HepG2 (cell line): ENCODE data around the gene POGLUT2. TPM values are rescaled to one million over a fixed set of nuclear protein-coding genes. Genes with fewer than 3 reads are reported as not detected.

ENCODE experiments used
- ELF3 ChIP-seq: IDR thresholded peaks from 2 replicates; pipeline ENCODE4 v1.6.1; 2016; ENCODE audit warnings: missing genetic modification reagents, missing compliant biosample characterization
- FIP1L1 ChIP-seq: fragments of 200-400 bp; formaldehyde crosslinking; IDR thresholded peaks from 2 replicates; pipeline ENCODE4 v1.6.1; 2018; ENCODE audit warnings: low read depth, mild to moderate bottlenecking, low read length, moderate library complexity, borderline replicate concordance; ENCODE audit not compliant: insufficient read depth
- FOXO1 ChIP-seq: sonication (generic); formaldehyde crosslinking; IDR thresholded peaks from 2 replicates; pipeline ENCODE4 v1.4.0; 2020; ENCODE audit warnings: missing genetic modification reagents
- HMGA1 ChIP-seq: sonication (generic); formaldehyde crosslinking; conservative IDR thresholded peaks from 2 replicates; pipeline ENCODE4 v1.4.0; 2020; ENCODE audit warnings: missing genetic modification reagents
- HNRNPUL1 ChIP-seq: fragments of 200-400 bp; formaldehyde crosslinking; IDR thresholded peaks from 2 replicates; pipeline ENCODE4 v1.6.1; 2017; ENCODE audit warnings: low read depth, mild to moderate bottlenecking, low read length, moderate library complexity
- HOXA3 ChIP-seq: sonication (generic); formaldehyde crosslinking; IDR thresholded peaks from 2 replicates; pipeline ENCODE4 v1.5.0; 2020; ENCODE audit warnings: missing genetic modification reagents
- HOXD1 ChIP-seq: sonication (generic); formaldehyde crosslinking; IDR thresholded peaks from 2 replicates; pipeline ENCODE4 v1.5.0; 2020; ENCODE audit warnings: missing genetic modification reagents
- MLLT10 ChIP-seq: sonication (generic); formaldehyde crosslinking; IDR thresholded peaks from 2 replicates; pipeline ENCODE4 v1.4.0; 2020; ENCODE audit warnings: missing genetic modification reagents
- NFRKB ChIP-seq: fragments of 450-650 bp; IDR thresholded peaks from 2 replicates; pipeline ENCODE4 v1.6.1; 2017
- NPAS2 ChIP-seq: sonication (generic); formaldehyde crosslinking; IDR thresholded peaks from 2 replicates; pipeline ENCODE4 v1.8.0; 2022; ENCODE audit warnings: mild to moderate bottlenecking, missing genetic modification reagents, borderline replicate concordance
- POLR2G ChIP-seq: fragments of 200-400 bp; formaldehyde crosslinking; IDR thresholded peaks from 2 replicates; pipeline ENCODE4 v1.6.1; 2018; ENCODE audit warnings: mild to moderate bottlenecking, low read depth, low read length, moderate library complexity
- RCOR2 ChIP-seq: IDR thresholded peaks from 2 replicates; pipeline ENCODE4 v1.6.1; 2016; ENCODE audit warnings: missing biosample characterization, missing genetic modification reagents
- RFXAP ChIP-seq: sonication (generic); formaldehyde crosslinking; IDR thresholded peaks from 2 replicates; pipeline ENCODE4 v1.4.0; 2020; ENCODE audit warnings: missing genetic modification reagents, borderline replicate concordance
- TARDBP ChIP-seq: sonication (generic); formaldehyde crosslinking; IDR thresholded peaks from 2 replicates; pipeline ENCODE4 v1.8.0; 2022; ENCODE audit warnings: mild to moderate bottlenecking, missing genetic modification reagents
- ZNF136 ChIP-seq: sonication (generic); formaldehyde crosslinking; IDR thresholded peaks from 2 replicates; pipeline ENCODE4 v1.8.1; 2022; ENCODE audit warnings: low read depth, mild to moderate bottlenecking, moderate library complexity, missing genetic modification reagents
- ZNF766 ChIP-seq: sonication (generic); formaldehyde crosslinking; IDR thresholded peaks from 2 replicates; pipeline ENCODE4 v1.5.0; 2020; ENCODE audit warnings: missing genetic modification reagents, borderline replicate concordance
- ZNF788 ChIP-seq: sonication (generic); formaldehyde crosslinking; IDR thresholded peaks from 2 replicates; pipeline ENCODE4 v1.5.0; 2020; ENCODE audit warnings: mild to moderate bottlenecking, missing genetic modification reagents, borderline replicate concordance
- ZNF883 ChIP-seq: sonication (generic); formaldehyde crosslinking; IDR thresholded peaks from 2 replicates; pipeline ENCODE4 v1.5.1; 2020; ENCODE audit warnings: mild to moderate bottlenecking, missing genetic modification reagents; ENCODE audit errors: not compliant biosample characterization
- polyA plus RNA-seq, 8 experiments: library from polyadenylated mRNA; depleted of rRNA in 3 of 8; stranded (reverse) in 7 of 8; unstranded in 1 of 8; fragments of >200 nt; fragmentation: Illumina TruSeq in 4 of 8; extraction: Trizol in 4 of 8; gene quantifications; 2 replicates each; pipeline versions ENCODE4 v1.2.1 to v1.2.3, GENCODE V29; 2011 to 2016; ENCODE audit warnings: low read depth in 4 of 8, missing spikeins in 1 of 8, mixed read lengths in 1 of 8; ENCODE audit not compliant: insufficient read depth in 1 of 8
- total RNA-seq, 5 experiments: library from RNA; depleted of rRNA; stranded (reverse); fragments of >200 nt; fragmentation: Illumina TruSeq; extraction: Trizol; gene quantifications; 2 replicates each; pipeline ENCODE4 v1.2.3, GENCODE V29; 2016; ENCODE audit warnings: low read depth in 1 of 5
- TF ChIP-seq, protein P1 (sequence below): sonication (generic); formaldehyde crosslinking; IDR thresholded peaks from 2 replicates; pipeline ENCODE4 v1.4.0; 2020; ENCODE audit warnings: missing genetic modification reagents
- TF ChIP-seq, protein P2 (sequence below): fragments of 450-650 bp; IDR thresholded peaks from 2 replicates; pipeline ENCODE4 v1.6.1; 2017
- TF ChIP-seq, protein P3 (sequence below): IDR thresholded peaks from 2 replicates; pipeline ENCODE4 v1.6.1; 2016; ENCODE audit warnings: mild to moderate bottlenecking
- TF ChIP-seq, protein P4 (sequence below): IDR thresholded peaks from 2 replicates; pipeline ENCODE4 v1.6.1; 2018; ENCODE audit warnings: missing genetic modification reagents, mild to moderate bottlenecking, missing compliant biosample characterization

POGLUT2 gene
- total and polyA plus RNA-seq, 2 of the 13 experiments (the other 11 are each of a cell fraction or from before 2014, with no cell fraction given) = 18.0 to 26.1 TPM

DNA sequence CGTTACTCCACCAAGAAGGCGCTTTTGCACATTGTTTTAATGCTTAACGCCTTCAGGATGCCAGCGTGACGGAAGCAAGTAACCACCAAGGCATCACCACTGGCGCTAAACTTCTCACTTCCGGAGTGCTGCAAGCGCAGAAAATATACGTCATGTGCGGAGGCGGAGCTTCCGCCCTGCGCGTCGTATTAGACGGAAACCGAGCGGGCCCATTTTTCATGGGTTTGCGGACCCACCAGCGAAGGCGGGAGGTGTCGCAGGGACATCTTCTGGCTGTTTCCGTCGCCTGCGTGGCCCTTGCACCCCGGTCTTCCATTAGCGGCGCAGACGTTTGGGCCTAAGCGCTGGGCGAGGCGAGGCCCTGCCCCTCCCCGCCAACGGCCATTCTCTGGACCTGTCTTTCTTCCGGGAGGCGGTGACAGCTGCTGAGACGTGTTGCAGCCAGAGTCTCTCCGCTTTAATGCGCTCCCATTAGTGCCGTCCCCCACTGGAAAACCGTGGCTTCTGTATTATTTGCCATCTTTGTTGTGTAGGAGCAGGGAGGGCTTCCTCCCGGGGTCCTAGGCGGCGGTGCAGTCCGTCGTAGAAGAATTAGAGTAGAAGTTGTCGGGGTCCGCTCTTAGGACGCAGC lies 47.0 kb upstream of the POGLUT2 start, which contains the start of gene ERCC5 (continued):
- TF ChIP-seq NPAS2 (no peak), ELF3 (CRISPR knock-in tag) (peak; percentile 96), FOXO1 (peak; percentile 61), RFXAP (peak; percentile 91; the same call in 1 of the 2 replicates), HOXA3 (CRISPR knock-in tag) (peak; percentile 99), ZNF883 (CRISPR knock-in tag) (no peak), ZNF788 (CRISPR knock-in tag) (peak; percentile 95), HOXD1 (CRISPR knock-in tag) (no peak), MLLT10 (no peak), HMGA1 (no peak), ZNF136 (CRISPR knock-in tag) (peak; percentile 73; the same call in 1 of the 2 replicates), ZNF766 (CRISPR knock-in tag) (no peak), RCOR2 (CRISPR knock-in tag) (no peak), POLR2G (peak; percentile 93), TARDBP (CRISPR knock-in tag) (peak; percentile 94), FIP1L1 (no peak), NFRKB (no peak), HNRNPUL1 (no peak)
- TF ChIP-seq, protein P1, sequence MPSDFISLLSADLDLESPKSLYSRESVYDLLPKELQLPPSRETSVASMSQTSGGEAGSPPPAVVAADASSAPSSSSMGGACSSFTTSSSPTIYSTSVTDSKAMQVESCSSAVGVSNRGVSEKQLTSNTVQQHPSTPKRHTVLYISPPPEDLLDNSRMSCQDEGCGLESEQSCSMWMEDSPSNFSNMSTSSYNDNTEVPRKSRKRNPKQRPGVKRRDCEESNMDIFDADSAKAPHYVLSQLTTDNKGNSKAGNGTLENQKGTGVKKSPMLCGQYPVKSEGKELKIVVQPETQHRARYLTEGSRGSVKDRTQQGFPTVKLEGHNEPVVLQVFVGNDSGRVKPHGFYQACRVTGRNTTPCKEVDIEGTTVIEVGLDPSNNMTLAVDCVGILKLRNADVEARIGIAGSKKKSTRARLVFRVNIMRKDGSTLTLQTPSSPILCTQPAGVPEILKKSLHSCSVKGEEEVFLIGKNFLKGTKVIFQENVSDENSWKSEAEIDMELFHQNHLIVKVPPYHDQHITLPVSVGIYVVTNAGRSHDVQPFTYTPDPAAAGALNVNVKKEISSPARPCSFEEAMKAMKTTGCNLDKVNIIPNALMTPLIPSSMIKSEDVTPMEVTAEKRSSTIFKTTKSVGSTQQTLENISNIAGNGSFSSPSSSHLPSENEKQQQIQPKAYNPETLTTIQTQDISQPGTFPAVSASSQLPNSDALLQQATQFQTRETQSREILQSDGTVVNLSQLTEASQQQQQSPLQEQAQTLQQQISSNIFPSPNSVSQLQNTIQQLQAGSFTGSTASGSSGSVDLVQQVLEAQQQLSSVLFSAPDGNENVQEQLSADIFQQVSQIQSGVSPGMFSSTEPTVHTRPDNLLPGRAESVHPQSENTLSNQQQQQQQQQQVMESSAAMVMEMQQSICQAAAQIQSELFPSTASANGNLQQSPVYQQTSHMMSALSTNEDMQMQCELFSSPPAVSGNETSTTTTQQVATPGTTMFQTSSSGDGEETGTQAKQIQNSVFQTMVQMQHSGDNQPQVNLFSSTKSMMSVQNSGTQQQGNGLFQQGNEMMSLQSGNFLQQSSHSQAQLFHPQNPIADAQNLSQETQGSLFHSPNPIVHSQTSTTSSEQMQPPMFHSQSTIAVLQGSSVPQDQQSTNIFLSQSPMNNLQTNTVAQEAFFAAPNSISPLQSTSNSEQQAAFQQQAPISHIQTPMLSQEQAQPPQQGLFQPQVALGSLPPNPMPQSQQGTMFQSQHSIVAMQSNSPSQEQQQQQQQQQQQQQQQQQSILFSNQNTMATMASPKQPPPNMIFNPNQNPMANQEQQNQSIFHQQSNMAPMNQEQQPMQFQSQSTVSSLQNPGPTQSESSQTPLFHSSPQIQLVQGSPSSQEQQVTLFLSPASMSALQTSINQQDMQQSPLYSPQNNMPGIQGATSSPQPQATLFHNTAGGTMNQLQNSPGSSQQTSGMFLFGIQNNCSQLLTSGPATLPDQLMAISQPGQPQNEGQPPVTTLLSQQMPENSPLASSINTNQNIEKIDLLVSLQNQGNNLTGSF (CRISPR knock-in tag) = peak; percentile 53; the same call in 1 of the 2 replicates
- TF ChIP-seq, protein P2, sequence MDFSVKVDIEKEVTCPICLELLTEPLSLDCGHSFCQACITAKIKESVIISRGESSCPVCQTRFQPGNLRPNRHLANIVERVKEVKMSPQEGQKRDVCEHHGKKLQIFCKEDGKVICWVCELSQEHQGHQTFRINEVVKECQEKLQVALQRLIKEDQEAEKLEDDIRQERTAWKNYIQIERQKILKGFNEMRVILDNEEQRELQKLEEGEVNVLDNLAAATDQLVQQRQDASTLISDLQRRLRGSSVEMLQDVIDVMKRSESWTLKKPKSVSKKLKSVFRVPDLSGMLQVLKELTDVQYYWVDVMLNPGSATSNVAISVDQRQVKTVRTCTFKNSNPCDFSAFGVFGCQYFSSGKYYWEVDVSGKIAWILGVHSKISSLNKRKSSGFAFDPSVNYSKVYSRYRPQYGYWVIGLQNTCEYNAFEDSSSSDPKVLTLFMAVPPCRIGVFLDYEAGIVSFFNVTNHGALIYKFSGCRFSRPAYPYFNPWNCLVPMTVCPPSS = no peak
- TF ChIP-seq, protein P3, sequence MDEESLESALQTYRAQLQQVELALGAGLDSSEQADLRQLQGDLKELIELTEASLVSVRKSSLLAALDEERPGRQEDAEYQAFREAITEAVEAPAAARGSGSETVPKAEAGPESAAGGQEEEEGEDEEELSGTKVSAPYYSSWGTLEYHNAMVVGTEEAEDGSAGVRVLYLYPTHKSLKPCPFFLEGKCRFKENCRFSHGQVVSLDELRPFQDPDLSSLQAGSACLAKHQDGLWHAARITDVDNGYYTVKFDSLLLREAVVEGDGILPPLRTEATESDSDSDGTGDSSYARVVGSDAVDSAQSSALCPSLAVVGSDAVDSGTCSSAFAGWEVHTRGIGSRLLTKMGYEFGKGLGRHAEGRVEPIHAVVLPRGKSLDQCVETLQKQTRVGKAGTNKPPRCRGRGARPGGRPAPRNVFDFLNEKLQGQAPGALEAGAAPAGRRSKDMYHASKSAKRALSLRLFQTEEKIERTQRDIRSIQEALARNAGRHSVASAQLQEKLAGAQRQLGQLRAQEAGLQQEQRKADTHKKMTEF (CRISPR knock-in tag) = peak; percentile 94
- TF ChIP-seq, protein P4, sequence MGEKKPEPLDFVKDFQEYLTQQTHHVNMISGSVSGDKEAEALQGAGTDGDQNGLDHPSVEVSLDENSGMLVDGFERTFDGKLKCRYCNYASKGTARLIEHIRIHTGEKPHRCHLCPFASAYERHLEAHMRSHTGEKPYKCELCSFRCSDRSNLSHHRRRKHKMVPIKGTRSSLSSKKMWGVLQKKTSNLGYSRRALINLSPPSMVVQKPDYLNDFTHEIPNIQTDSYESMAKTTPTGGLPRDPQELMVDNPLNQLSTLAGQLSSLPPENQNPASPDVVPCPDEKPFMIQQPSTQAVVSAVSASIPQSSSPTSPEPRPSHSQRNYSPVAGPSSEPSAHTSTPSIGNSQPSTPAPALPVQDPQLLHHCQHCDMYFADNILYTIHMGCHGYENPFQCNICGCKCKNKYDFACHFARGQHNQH (CRISPR knock-in tag) = peak; percentile 95
